Trophoblast cell (in vitro differentiated cells and primary cell): ENCODE data around the gene CYTH2.
A peak's percentile ranks its signal among the peaks of the same experiment; 100 is the strongest.

Source experiments
- DNase-seq, 2 donors: peaks; one replicate each; pipeline ENCODE4 v3.0.0-alpha.2; 2016
- H2AFZ ChIP-seq: 2 replicates; pipeline ENCODE4 v1.6.1; 2013; ENCODE audit warnings: low read length, moderate library complexity, mild to moderate bottlenecking; ENCODE audit not compliant: insufficient read depth, poor library complexity
- H2AK5ac ChIP-seq: 2 replicates; pipeline ENCODE4 v1.6.1; 2013; ENCODE audit warnings: mild to moderate bottlenecking, low read length
- H2BK120ac ChIP-seq: 2 replicates; pipeline ENCODE4 v1.6.1; 2013; ENCODE audit warnings: low read length, mild to moderate bottlenecking, moderate library complexity; ENCODE audit not compliant: insufficient read depth, poor library complexity
- H2BK12ac ChIP-seq: 2 replicates; pipeline ENCODE4 v1.6.1; 2013; ENCODE audit warnings: mild to moderate bottlenecking, low read length, moderate library complexity
- H2BK5ac ChIP-seq: 2 replicates; pipeline ENCODE4 v1.6.1; 2013; ENCODE audit warnings: low read length, low read depth, moderate library complexity, mild to moderate bottlenecking; ENCODE audit not compliant: poor library complexity
- H3K14ac ChIP-seq: 2 replicates; pipeline ENCODE4 v1.6.1; 2013; ENCODE audit warnings: mild to moderate bottlenecking, low read length
- H3K18ac ChIP-seq: 2 replicates; pipeline ENCODE4 v1.6.1; 2013; ENCODE audit warnings: mild to moderate bottlenecking, low read length
- H3K23ac ChIP-seq: 2 replicates; pipeline ENCODE4 v1.6.1; 2013; ENCODE audit warnings: low read length
- H3K27ac ChIP-seq: 2 replicates; pipeline ENCODE4 v1.5.1; 2013; ENCODE audit warnings: low read depth, mild to moderate bottlenecking, inconsistent platforms, low read length, moderate library complexity
- H3K27me3 ChIP-seq: 2 replicates; pipeline ENCODE4 v1.6.1; 2013; ENCODE audit warnings: inconsistent platforms, mild to moderate bottlenecking, low read length, moderate library complexity; ENCODE audit not compliant: insufficient read depth
- H3K36me3 ChIP-seq, 2 experiments: 1 replicate in 1 of 2; 2 replicates in 1 of 2; pipeline ENCODE4 v1.6.1; 2013; ENCODE audit warnings: low read length in 2 of 2, mild to moderate bottlenecking in 2 of 2, moderate library complexity in 1 of 2; ENCODE audit not compliant: insufficient read depth in 2 of 2, control insufficient read depth in 1 of 2
- H3K4ac ChIP-seq: 2 replicates; pipeline ENCODE4 v1.6.1; 2013; ENCODE audit warnings: low read depth, mild to moderate bottlenecking, low read length, moderate library complexity
- H3K4me1 ChIP-seq, 2 experiments: 1 replicate in 1 of 2; 2 replicates in 1 of 2; pipeline ENCODE4 v1.6.1; 2013; ENCODE audit warnings: low read length in 2 of 2, mild to moderate bottlenecking in 2 of 2, moderate library complexity in 1 of 2; ENCODE audit not compliant: insufficient read depth in 2 of 2, control insufficient read depth in 1 of 2
- H3K4me2 ChIP-seq: 2 replicates; pipeline ENCODE4 v1.6.1; 2013; ENCODE audit warnings: inconsistent platforms, mild to moderate bottlenecking, low read length, moderate library complexity
- H3K4me3 ChIP-seq: 2 replicates; pipeline ENCODE4 v1.5.1; 2013; ENCODE audit warnings: mild to moderate bottlenecking, low read depth, low read length, inconsistent platforms
- H3K79me1 ChIP-seq: one replicate; pipeline ENCODE4 v1.6.1; 2013; ENCODE audit warnings: low read length
- H3K79me2 ChIP-seq: 2 replicates; pipeline ENCODE4 v1.6.1; 2013; ENCODE audit warnings: low read length, mild to moderate bottlenecking; ENCODE audit not compliant: control insufficient read depth, insufficient read depth, poor library complexity
- H3K9ac ChIP-seq: 2 replicates; pipeline ENCODE4 v1.6.1; 2013; ENCODE audit warnings: mild to moderate bottlenecking, low read length
- H3K9me3 ChIP-seq: 2 replicates; pipeline ENCODE4 v1.6.1; 2013; ENCODE audit warnings: low read depth, mild to moderate bottlenecking, control low read depth, inconsistent platforms, low read length; ENCODE audit not compliant: insufficient read depth
- H4K12ac ChIP-seq: 2 replicates; pipeline ENCODE4 v1.6.1; 2013; ENCODE audit warnings: low read depth, mild to moderate bottlenecking, low read length, moderate library complexity
- H4K8ac ChIP-seq: 2 replicates; pipeline ENCODE4 v1.6.1; 2013; ENCODE audit warnings: low read depth, mild to moderate bottlenecking, low read length, moderate library complexity
- H4K91ac ChIP-seq: one replicate; pipeline ENCODE4 v1.6.1; 2013; ENCODE audit warnings: low read depth, mild to moderate bottlenecking, low read length, moderate library complexity
- WGBS: extraction: QIAGEN DNeasy Blood & Tissue Kit; methylation state at CpG from one replicate; pipeline ENCODE4 v1.1.7; 2013; ENCODE audit warnings: missing lambda C conversion rate; ENCODE audit not compliant: insufficient read length, insufficient coverage; ENCODE audit errors: extremely low coverage; 5-methylcytosine and 5-hydroxymethylcytosine counted together

CYTH2 gene

GRCh38 chr19:48443256-48443655 is 25.9 kb upstream of the CYTH2 start:
- Histone ChIP-seq H3K14ac (no peak overlapping the region), H3K27me3 (no peaks in the 10 kb centered on the region), H3K27ac (no peak overlapping the region), H4K91ac (no peak overlapping the region), H3K4me1 (peaks cover 11 to 13% of the 10 kb centered on the region in 2 experiments), H3K9ac (no peak overlapping the region), H2BK120ac (no peak overlapping the region), H3K4ac (no peak overlapping the region), H3K36me3 (peaks cover 10 to 12% of the 10 kb centered on the region in 2 experiments), H4K12ac (no peak overlapping the region), H2AK5ac (no peak overlapping the region), H4K8ac (no peak overlapping the region), H3K79me1 (peaks cover 6% of the 10 kb centered on the region), H2BK12ac (no peak overlapping the region), H3K4me2 (no peak overlapping the region), H3K4me3 (no peak overlapping the region), H3K79me2 (peaks cover 2% of the 10 kb centered on the region), H3K23ac (no peak overlapping the region), H3K9me3 (no peaks in the 10 kb centered on the region), H2BK5ac (no peak overlapping the region), H3K18ac (no peak overlapping the region), H2AFZ (no peak overlapping the region)
- no peak for DNase-seq
- no CpG with 5 or more reads among the region's 60 CpGs for WGBS

GRCh38 chr19:48443731-48444128 is 25.4 kb upstream of the CYTH2 start:
- no peak overlapping the region for H4K8ac ChIP-seq
- no peak overlapping the region for H4K12ac ChIP-seq
- peak overlapping the region; percentile 18 for H4K91ac ChIP-seq
- H2BK120ac ChIP-seq: no peak overlapping the region
- H3K9me3 ChIP-seq: no peaks in the 10 kb centered on the region
- DNase-seq: no peak
- H3K27me3 ChIP-seq: no peaks in the 10 kb centered on the region
- no peak overlapping the region for H3K4me3 ChIP-seq
- H3K18ac ChIP-seq: no peak overlapping the region
- H3K14ac ChIP-seq: no peak overlapping the region
- no peak overlapping the region for H2BK5ac ChIP-seq
- no CpG with 5 or more reads among the region's 45 CpGs for WGBS
- H2AK5ac ChIP-seq: no peak overlapping the region
- no peak overlapping the region for H3K9ac ChIP-seq
- no peak overlapping the region for H3K4me2 ChIP-seq
- no peak overlapping the region for H2BK12ac ChIP-seq
- peaks cover 11 to 13% of the 10 kb centered on the region in 2 experiments for H3K4me1 ChIP-seq
- no peak overlapping the region for H2AFZ ChIP-seq
- peaks cover 13 to 15% of the 10 kb centered on the region in 2 experiments for H3K36me3 ChIP-seq
- H3K23ac ChIP-seq: no peak overlapping the region
- H3K79me2 ChIP-seq: peaks cover 2% of the 10 kb centered on the region
- H3K79me1 ChIP-seq: peaks cover 6% of the 10 kb centered on the region
- no peak overlapping the region for H3K27ac ChIP-seq
- H3K4ac ChIP-seq: no peak overlapping the region

- peak overlapping the region; percentile 65 for H4K91ac ChIP-seq
- no CpG with 5 or more reads among the region's 38 CpGs for WGBS
- no peak for DNase-seq
- H3K79me1 ChIP-seq: peaks cover 6% of the 10 kb centered on the region
- H3K9ac ChIP-seq: no peak overlapping the region
- no peak overlapping the region for H2BK120ac ChIP-seq
- peaks cover 2% of the 10 kb centered on the region for H3K79me2 ChIP-seq
- peak overlapping the region; percentile 4 for H4K8ac ChIP-seq
- peaks cover 17 to 19% of the 10 kb centered on the region in 2 experiments for H3K36me3 ChIP-seq
- H2BK5ac ChIP-seq: no peak overlapping the region
- H3K27ac ChIP-seq: peak overlapping the region; percentile 8
- H3K23ac ChIP-seq: no peak overlapping the region
- no peaks in the 10 kb centered on the region for H3K27me3 ChIP-seq
- H3K14ac ChIP-seq: peak overlapping the region; percentile 11
- peak overlapping the region; percentile 1 for H2AFZ ChIP-seq
- peak overlapping the region; percentile 23 for H4K12ac ChIP-seq
- no peak overlapping the region for H3K4me2 ChIP-seq
- peaks cover 11 to 13% of the 10 kb centered on the region in 2 experiments for H3K4me1 ChIP-seq
- H2BK12ac ChIP-seq: peak overlapping the region; percentile 74
- peak overlapping the region; percentile 44 for H3K4ac ChIP-seq
- H3K9me3 ChIP-seq: no peaks in the 10 kb centered on the region
- H3K4me3 ChIP-seq: no peak overlapping the region
- H3K18ac ChIP-seq: no peak overlapping the region
- H2AK5ac ChIP-seq: peak overlapping the region; percentile 71
Observed at GRCh38 chr19:48444129-48444935, 24.8 kb upstream of the CYTH2 start.

DNA sequence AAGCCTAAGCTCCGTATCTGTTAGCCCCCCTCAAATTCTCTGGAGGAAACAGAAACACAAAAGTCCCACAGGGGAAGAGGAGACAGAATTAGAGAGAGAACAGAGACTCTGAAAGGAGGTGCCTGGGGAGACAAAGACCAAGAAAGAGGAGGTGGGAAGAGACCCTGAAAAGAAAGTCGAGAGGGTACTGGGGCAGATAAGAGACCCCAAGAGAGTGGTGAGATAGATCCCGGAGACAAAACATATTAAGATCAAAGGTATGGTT is 24.3 kb upstream of the CYTH2 start:
- no peak overlapping the region for H2BK120ac ChIP-seq
- H3K4me3 ChIP-seq: no peak overlapping the region
- no CpG with 5 or more reads among the region's 3 CpGs for WGBS
- peak overlapping the region; percentile 82 for H3K4me2 ChIP-seq
- no peak overlapping the region for H2BK5ac ChIP-seq
- peak overlapping the region; percentile 8 for H3K27ac ChIP-seq
- H2AK5ac ChIP-seq: peak overlapping the region; percentile 71
- H3K9ac ChIP-seq: no peak overlapping the region
- H3K9me3 ChIP-seq: no peaks in the 10 kb centered on the region
- H2AFZ ChIP-seq: peak overlapping the region; percentile 67
- no peak overlapping the region for H3K18ac ChIP-seq
- no peak for DNase-seq
- peak overlapping the region; percentile 65 for H4K91ac ChIP-seq
- peak overlapping the region; percentile 23 for H4K12ac ChIP-seq
- no peaks in the 10 kb centered on the region for H3K27me3 ChIP-seq
- peak overlapping the region; percentile 74 for H2BK12ac ChIP-seq
- peaks cover 11 to 13% of the 10 kb centered on the region in 2 experiments for H3K4me1 ChIP-seq
- H3K4ac ChIP-seq: no peak overlapping the region
- H4K8ac ChIP-seq: peak overlapping the region; percentile 4
- peaks cover 23 to 24% of the 10 kb centered on the region in 2 experiments for H3K36me3 ChIP-seq
- H3K23ac ChIP-seq: no peak overlapping the region
- peaks cover 2% of the 10 kb centered on the region for H3K79me2 ChIP-seq
- H3K79me1 ChIP-seq: peaks cover 6% of the 10 kb centered on the region
- peak overlapping the region; percentile 11 for H3K14ac ChIP-seq
